ENCODE results near the gene FAM13C. TPM values are rescaled to one million over a fixed set of nuclear protein-coding genes. Genes with fewer than 3 reads are reported as not detected.

The FAM13C gene
- total RNA-seq, 3 donors from 2014 or later, result not detected

- H3K36me3 Mint-ChIP-seq (ENCODE audit: insufficient read depth), result no peaks in the 10 kb centered on the region
- no peak overlapping the region for H3K4me3 Mint-ChIP-seq
These were observed 20.3 kb downstream of the FAM13C start for GRCh38 chr10:59342000-59342399.

GRCh38 chr10:59340285-59340684 is 22.1 kb downstream of the FAM13C start:
- H3K4me1 Mint-ChIP-seq (ENCODE audit: low read depth), result no peaks in the 10 kb centered on the region
- no peak overlapping the region for H3K4me3 Mint-ChIP-seq
- H3K27me3 Mint-ChIP-seq (ENCODE audit: low read depth), result no peaks in the 10 kb centered on the region
- DNase-seq (no peak), ATAC-seq (no peak)
- H3K9me3 Mint-ChIP-seq, result peaks cover 3% of the 10 kb centered on the region
- H3K36me3 Mint-ChIP-seq (ENCODE audit: insufficient read depth), result no peaks in the 10 kb centered on the region

More at GRCh38 chr10:59342000-59342399, 20.3 kb downstream of the FAM13C start:
- no peaks in the 10 kb centered on the region for H3K4me1 Mint-ChIP-seq (ENCODE audit: low read depth)
- H3K9me3 Mint-ChIP-seq, result peaks cover 3% of the 10 kb centered on the region
- no peak for DNase-seq
- no peak for ATAC-seq
- no peaks in the 10 kb centered on the region for H3K27me3 Mint-ChIP-seq (ENCODE audit: low read depth)

GRCh38 chr10:59339351-59339750 is 23.0 kb downstream of the FAM13C start:
- Mint-ChIP-seq H3K4me1 (ENCODE audit: low read depth) (no peaks in the 10 kb centered on the region), H3K9me3 (no peaks in the 10 kb centered on the region), H3K36me3 (ENCODE audit: insufficient read depth) (no peaks in the 10 kb centered on the region), H3K27me3 (ENCODE audit: low read depth) (no peaks in the 10 kb centered on the region), H3K4me3 (no peak overlapping the region)
- DNase-seq (no peak), ATAC-seq (no peak)

GRCh38 chr10:59337201-59337652 is 25.1 kb downstream of the FAM13C start:
- Mint-ChIP-seq H3K9me3 (no peaks in the 10 kb centered on the region), H3K27me3 (ENCODE audit: low read depth) (no peaks in the 10 kb centered on the region), H3K36me3 (ENCODE audit: insufficient read depth) (no peaks in the 10 kb centered on the region), H3K4me1 (ENCODE audit: low read depth) (no peaks in the 10 kb centered on the region), H3K4me3 (no peak overlapping the region)
- no peak for DNase-seq
- no peak for ATAC-seq

- no peak for ATAC-seq
- H3K9me3 Mint-ChIP-seq, result no peaks in the 10 kb centered on the region
- H3K36me3 Mint-ChIP-seq (ENCODE audit: insufficient read depth), result no peaks in the 10 kb centered on the region
- DNase-seq, result no peak
- no peaks in the 10 kb centered on the region for H3K4me1 Mint-ChIP-seq (ENCODE audit: low read depth)
- no peaks in the 10 kb centered on the region for H3K27me3 Mint-ChIP-seq (ENCODE audit: low read depth)
- no peak overlapping the region for H3K4me3 Mint-ChIP-seq
These were observed 25.7 kb downstream of the FAM13C start for GRCh38 chr10:59336632-59337031.

GRCh38 chr10:59335497-59335896 is 26.9 kb downstream of the FAM13C start:
- H3K4me3 Mint-ChIP-seq, result no peak overlapping the region
- DNase-seq (no peak), ATAC-seq (no peak)
- H3K4me1 Mint-ChIP-seq (ENCODE audit: low read depth), result no peaks in the 10 kb centered on the region
- no peaks in the 10 kb centered on the region for H3K36me3 Mint-ChIP-seq (ENCODE audit: insufficient read depth)
- H3K27me3 Mint-ChIP-seq (ENCODE audit: low read depth), result no peaks in the 10 kb centered on the region
- no peaks in the 10 kb centered on the region for H3K9me3 Mint-ChIP-seq

GRCh38 chr10:59333701-59334100 is 28.6 kb downstream of the FAM13C start:
- no peak for ATAC-seq
- no peaks in the 10 kb centered on the region for H3K9me3 Mint-ChIP-seq
- H3K4me3 Mint-ChIP-seq, result no peak overlapping the region
- H3K4me1 Mint-ChIP-seq (ENCODE audit: low read depth), result no peaks in the 10 kb centered on the region
- DNase-seq, result no peak
- no peaks in the 10 kb centered on the region for H3K27me3 Mint-ChIP-seq (ENCODE audit: low read depth)
- no peaks in the 10 kb centered on the region for H3K36me3 Mint-ChIP-seq (ENCODE audit: insufficient read depth)

GRCh38 chr10:59332581-59332980 is 29.8 kb downstream of the FAM13C start:
- Mint-ChIP-seq H3K27me3 (ENCODE audit: low read depth) (no peaks in the 10 kb centered on the region), H3K4me3 (no peak overlapping the region), H3K36me3 (ENCODE audit: insufficient read depth) (no peaks in the 10 kb centered on the region), H3K4me1 (ENCODE audit: low read depth) (no peaks in the 10 kb centered on the region), H3K9me3 (no peaks in the 10 kb centered on the region)
- ATAC-seq (no peak), DNase-seq (no peak)

- Mint-ChIP-seq H3K27me3 (ENCODE audit: low read depth) (no peaks in the 10 kb centered on the region), H3K9me3 (no peaks in the 10 kb centered on the region), H3K4me3 (no peak overlapping the region), H3K4me1 (ENCODE audit: low read depth) (no peaks in the 10 kb centered on the region), H3K36me3 (ENCODE audit: insufficient read depth) (no peaks in the 10 kb centered on the region)
- ATAC-seq (no peak), DNase-seq (no peak)
These were observed 30.7 kb downstream of the FAM13C start for GRCh38 chr10:59331661-59332060.

- H3K4me1 Mint-ChIP-seq (ENCODE audit: low read depth), result no peaks in the 10 kb centered on the region
- no peaks in the 10 kb centered on the region for H3K36me3 Mint-ChIP-seq (ENCODE audit: insufficient read depth)
- DNase-seq (no peak), ATAC-seq (no peak)
- H3K9me3 Mint-ChIP-seq, result no peaks in the 10 kb centered on the region
- no peak overlapping the region for H3K4me3 Mint-ChIP-seq
- H3K27me3 Mint-ChIP-seq (ENCODE audit: low read depth), result no peaks in the 10 kb centered on the region
These were observed 37.2 kb downstream of the FAM13C start for GRCh38 chr10:59325116-59325515.

GRCh38 chr10:59324597-59324996 is 37.8 kb downstream of the FAM13C start:
- no peaks in the 10 kb centered on the region for H3K27me3 Mint-ChIP-seq (ENCODE audit: low read depth)
- H3K4me3 Mint-ChIP-seq, result no peak overlapping the region
- H3K9me3 Mint-ChIP-seq, result no peaks in the 10 kb centered on the region
- no peaks in the 10 kb centered on the region for H3K4me1 Mint-ChIP-seq (ENCODE audit: low read depth)
- DNase-seq (no peak), ATAC-seq (no peak)
- H3K36me3 Mint-ChIP-seq (ENCODE audit: insufficient read depth), result no peaks in the 10 kb centered on the region

GRCh38 chr10:59323831-59324401 is 38.4 kb downstream of the FAM13C start:
- H3K27me3 Mint-ChIP-seq (ENCODE audit: low read depth), result no peaks in the 10 kb centered on the region
- H3K36me3 Mint-ChIP-seq (ENCODE audit: insufficient read depth), result no peaks in the 10 kb centered on the region
- H3K4me1 Mint-ChIP-seq (ENCODE audit: low read depth), result no peaks in the 10 kb centered on the region
- no peak overlapping the region for H3K4me3 Mint-ChIP-seq
- H3K9me3 Mint-ChIP-seq, result no peaks in the 10 kb centered on the region
- ATAC-seq, result no peak
- DNase-seq, result no peak

- Mint-ChIP-seq H3K9me3 (no peaks in the 10 kb centered on the region), H3K27me3 (ENCODE audit: low read depth) (no peaks in the 10 kb centered on the region)
- ATAC-seq, result no peak
These were observed 39.3 kb downstream of the FAM13C start for GRCh38 chr10:59323036-59323459.

GRCh38 chr10:59322131-59322530 is 40.2 kb downstream of the FAM13C start:
- H3K36me3 Mint-ChIP-seq (ENCODE audit: insufficient read depth), result no peaks in the 10 kb centered on the region
- H3K27me3 Mint-ChIP-seq (ENCODE audit: low read depth), result no peaks in the 10 kb centered on the region
- H3K4me1 Mint-ChIP-seq (ENCODE audit: low read depth), result no peaks in the 10 kb centered on the region
- DNase-seq (no peak), ATAC-seq (no peak)
- no peak overlapping the region for H3K4me3 Mint-ChIP-seq
- no peaks in the 10 kb centered on the region for H3K9me3 Mint-ChIP-seq

More at GRCh38 chr10:59323036-59323459, 39.3 kb downstream of the FAM13C start:
- Mint-ChIP-seq H3K36me3 (ENCODE audit: insufficient read depth) (no peaks in the 10 kb centered on the region), H3K4me3 (no peak overlapping the region), H3K4me1 (ENCODE audit: low read depth) (no peaks in the 10 kb centered on the region)
- no peak for DNase-seq

- Mint-ChIP-seq H3K4me1 (ENCODE audit: low read depth) (no peaks in the 10 kb centered on the region), H3K36me3 (ENCODE audit: insufficient read depth) (no peaks in the 10 kb centered on the region), H3K27me3 (ENCODE audit: low read depth) (no peaks in the 10 kb centered on the region), H3K4me3 (no peak overlapping the region), H3K9me3 (no peaks in the 10 kb centered on the region)
- ATAC-seq (no peak), DNase-seq (no peak)
These were observed 42.0 kb downstream of the FAM13C start for GRCh38 chr10:59320355-59320754.

GRCh38 chr10:59319854-59320253 is 42.5 kb downstream of the FAM13C start:
- H3K4me1 Mint-ChIP-seq (ENCODE audit: low read depth), result no peaks in the 10 kb centered on the region
- no peaks in the 10 kb centered on the region for H3K27me3 Mint-ChIP-seq (ENCODE audit: low read depth)
- no peaks in the 10 kb centered on the region for H3K36me3 Mint-ChIP-seq (ENCODE audit: insufficient read depth)
- H3K9me3 Mint-ChIP-seq, result no peaks in the 10 kb centered on the region
- no peak for DNase-seq
- no peak overlapping the region for H3K4me3 Mint-ChIP-seq
- no peak for ATAC-seq
